GM12873 (cell line): Measurements from ENCODE around the gene SMARCC2.

Experiments
- TF ChIP-seq, protein P1 (sequence below): IDR thresholded peaks from 2 replicates; pipeline ENCODE4 v1.5.1; 2012; ENCODE audit warnings: low read depth, mild to moderate bottlenecking, moderate library complexity, low read length, control low read depth; ENCODE audit not compliant: insufficient read depth; ENCODE audit errors: missing control alignments

SMARCC2 gene

GRCh38 chr12:56151672-56152131 lies 37.6 kb downstream of the SMARCC2 start:
- TF ChIP-seq, protein P1, sequence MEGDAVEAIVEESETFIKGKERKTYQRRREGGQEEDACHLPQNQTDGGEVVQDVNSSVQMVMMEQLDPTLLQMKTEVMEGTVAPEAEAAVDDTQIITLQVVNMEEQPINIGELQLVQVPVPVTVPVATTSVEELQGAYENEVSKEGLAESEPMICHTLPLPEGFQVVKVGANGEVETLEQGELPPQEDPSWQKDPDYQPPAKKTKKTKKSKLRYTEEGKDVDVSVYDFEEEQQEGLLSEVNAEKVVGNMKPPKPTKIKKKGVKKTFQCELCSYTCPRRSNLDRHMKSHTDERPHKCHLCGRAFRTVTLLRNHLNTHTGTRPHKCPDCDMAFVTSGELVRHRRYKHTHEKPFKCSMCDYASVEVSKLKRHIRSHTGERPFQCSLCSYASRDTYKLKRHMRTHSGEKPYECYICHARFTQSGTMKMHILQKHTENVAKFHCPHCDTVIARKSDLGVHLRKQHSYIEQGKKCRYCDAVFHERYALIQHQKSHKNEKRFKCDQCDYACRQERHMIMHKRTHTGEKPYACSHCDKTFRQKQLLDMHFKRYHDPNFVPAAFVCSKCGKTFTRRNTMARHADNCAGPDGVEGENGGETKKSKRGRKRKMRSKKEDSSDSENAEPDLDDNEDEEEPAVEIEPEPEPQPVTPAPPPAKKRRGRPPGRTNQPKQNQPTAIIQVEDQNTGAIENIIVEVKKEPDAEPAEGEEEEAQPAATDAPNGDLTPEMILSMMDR: peak; percentile 65

DNA sequence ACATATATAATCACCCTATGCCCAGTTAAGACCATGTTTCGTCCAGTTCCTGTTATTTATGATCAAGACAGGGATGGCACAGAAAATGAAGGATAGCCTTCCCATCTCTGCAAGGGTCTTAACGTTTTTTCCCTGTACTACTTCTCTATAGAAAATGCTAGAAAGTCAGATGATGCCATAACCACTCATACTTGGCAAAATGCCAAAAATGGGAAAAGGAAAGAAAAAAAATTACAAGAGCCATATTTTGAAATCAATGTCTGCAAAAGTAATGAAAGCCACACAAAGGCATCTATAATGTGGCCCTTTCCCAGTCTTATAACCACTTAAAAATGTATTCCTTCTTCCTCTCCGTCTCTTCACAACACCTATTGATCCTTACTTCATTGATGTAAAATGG lies 38.7 kb downstream of the SMARCC2 start:
- TF ChIP-seq, protein P1: no peak

DNA sequence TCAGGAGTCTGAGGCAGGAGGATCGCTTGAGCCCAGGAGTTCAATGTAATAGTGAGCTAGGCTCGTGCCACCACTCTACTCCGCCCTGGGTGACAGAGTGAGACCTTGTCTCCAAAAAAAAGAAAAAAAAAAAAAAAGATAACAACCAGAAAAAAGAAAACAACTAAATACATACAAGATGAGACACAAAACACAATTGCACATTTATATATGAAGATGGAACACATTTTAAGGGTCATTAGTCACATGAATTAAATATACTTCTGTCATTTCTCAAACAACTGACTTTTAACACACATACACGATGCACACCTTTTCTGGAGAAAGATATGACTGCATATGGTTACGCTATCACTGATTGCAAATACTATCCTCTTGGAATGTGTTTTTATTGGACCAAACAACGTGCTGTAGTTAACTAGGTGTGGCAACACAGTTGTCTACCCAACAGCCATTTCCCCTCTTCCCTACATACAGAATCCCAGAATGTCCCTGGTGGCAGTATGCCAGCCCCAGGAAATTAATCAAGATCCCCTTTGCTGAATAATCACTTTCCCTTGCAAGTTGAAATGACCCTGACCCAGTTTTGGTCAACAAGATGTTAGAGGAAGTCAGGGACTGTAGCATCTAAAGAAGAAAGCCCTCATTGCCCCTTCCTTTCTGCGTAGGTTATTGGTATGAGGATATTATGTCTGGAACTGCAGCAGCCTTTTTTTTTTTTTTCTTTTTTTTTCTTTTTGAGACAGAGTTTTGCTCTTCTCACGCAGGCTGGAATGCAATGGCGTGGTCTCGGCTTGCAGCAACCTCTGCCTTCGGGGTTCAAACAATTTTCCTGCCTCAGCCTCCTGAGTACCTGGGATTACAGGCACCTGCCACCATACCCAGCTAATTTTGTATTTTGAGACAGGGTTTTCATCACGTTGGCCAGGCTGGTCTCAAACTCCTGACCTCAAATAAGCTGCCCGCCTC lies 42.5 kb downstream of the SMARCC2 start:
- TF ChIP-seq, protein P1: no peak

DNA sequence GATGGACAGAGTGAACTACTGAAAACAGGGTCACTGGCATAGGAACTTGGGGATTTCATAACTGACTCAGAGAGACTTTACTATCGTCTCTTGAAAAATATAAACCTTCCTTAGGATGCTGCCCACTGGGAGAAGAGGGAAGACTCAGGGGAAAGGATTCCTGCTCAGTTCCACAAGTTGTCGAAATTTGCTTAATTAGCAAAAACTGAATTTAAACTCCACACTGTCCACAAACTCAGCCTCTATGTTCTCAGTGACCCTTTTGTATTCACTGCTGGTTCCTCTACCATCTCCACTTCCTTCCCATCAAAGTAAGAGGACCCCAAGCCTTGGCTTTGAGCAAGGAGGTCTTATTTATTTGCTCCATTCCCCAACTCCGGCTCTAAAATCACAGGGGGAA lies 44.1 kb downstream of the SMARCC2 start:
- TF ChIP-seq, protein P1: no peak

GRCh38 chr12:56143870-56144269 lies 45.4 kb downstream of the SMARCC2 start:
- TF ChIP-seq, protein P1: no peak

GRCh38 chr12:56143217-56143616 lies 46.1 kb downstream of the SMARCC2 start:
- TF ChIP-seq, protein P1: no peak

DNA sequence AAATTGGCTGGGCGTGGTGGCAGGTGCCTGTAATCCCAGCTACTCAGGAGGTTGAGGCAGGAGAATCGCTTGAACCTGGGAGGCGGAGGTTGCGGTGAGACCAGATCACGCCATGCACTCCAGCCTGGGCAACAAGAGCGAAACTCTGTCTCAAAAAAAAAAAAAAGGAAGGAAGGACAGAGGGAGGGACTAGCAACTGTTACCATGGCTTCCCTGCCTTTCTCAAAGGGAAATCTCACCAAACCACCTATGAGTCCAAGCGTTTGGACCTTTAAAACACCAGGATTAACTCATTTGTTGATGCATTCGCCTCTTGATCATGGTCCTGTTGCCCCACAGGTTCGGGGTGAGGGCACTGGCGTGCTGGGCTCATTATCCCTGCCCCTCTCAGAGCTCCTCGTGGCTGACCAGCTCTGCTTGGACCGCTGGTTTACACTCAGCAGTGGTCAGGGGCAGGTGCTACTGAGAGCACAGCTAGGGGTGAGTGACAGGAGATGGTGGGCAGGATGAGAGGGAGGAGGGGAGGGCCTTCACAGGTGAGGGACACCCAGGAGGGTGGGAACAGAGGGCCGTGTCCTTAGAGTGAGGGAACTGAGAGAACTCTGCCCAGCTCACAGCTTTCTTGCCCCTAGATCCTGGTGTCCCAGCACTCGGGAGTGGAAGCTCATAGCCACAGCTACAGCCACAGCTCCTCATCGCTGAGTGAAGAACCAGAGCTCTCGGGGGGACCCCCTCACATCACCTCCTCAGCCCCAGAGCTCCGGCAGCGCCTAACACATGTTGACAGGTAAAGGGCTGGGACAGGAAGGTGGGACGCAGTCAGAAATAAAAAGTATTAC lies 47.1 kb downstream of the SMARCC2 start:
- TF ChIP-seq, protein P1: no peak
